Measurements from ENCODE around the gene JAKMIP3. TPM values are rescaled to one million over a fixed set of nuclear protein-coding genes. Genes with fewer than 3 reads are reported as not detected.

JAKMIP3 gene
- total RNA-seq, 1 experiment from 2014 or later: 2.8 TPM

DNA sequence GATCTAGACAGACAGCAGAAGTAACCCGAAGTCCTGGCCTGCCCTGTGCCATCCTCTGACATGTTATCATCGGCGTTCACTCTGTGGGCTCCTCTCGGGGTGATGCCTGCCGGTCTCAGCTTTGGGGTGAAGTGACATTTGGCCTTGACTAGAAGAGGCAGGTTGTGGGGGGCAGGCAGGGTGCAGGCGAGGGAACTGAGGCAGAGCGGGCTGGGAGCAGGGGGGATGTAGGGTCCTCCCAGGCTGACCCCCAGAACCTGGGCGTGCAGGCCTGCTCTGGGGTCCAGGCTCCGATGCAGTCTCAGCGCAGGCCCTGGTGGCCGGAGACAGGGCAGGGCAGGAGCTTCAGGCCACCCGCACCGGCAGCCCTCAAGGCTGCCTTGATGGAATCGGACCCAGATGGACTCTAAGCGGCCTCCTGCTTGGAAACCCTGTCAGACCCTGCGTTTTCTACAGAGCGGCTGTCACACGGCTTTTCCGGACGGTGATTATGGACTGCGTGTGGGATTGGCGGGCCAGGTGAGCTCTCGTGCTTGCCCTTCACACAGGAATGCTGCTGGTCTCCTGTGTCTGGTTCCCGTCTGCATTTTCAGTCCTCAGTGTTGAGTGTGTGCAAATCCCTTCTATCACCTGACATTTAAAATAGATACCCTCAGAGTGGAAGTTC is 842 bp upstream of the JAKMIP3 start:
- H3K27me3 ChIP-seq (replicated peaks; ENCODE audit: insufficient read depth, low read depth, low read length, poor library complexity): no peaks in the 10 kb centered on the region
- H3K27ac ChIP-seq (ENCODE audit: low read depth, low read length, poor library complexity, severe bottlenecking): no peak overlapping the region
- ChIA-PET CTCF (no interaction called here), POLR2A (ENCODE audit: low non-redundant PET) (interaction anchor here (0.6 kb wide), 1 partner anchor 9 kb away, joined by 3 read pairs; no protein-coding TSS in a partner anchor)
- H3K4me1 ChIP-seq (ENCODE audit: insufficient read depth, low read length, poor library complexity, severe bottlenecking): peaks cover 9% of the 10 kb centered on the region
- no peak for TF ChIP-seq EZH2 (IDR thresholded peaks at IDR 0.05; ENCODE audit: borderline replicate concordance, low read depth, low read length, poor library complexity, severe bottlenecking)
- TF ChIP-seq, protein P1, sequence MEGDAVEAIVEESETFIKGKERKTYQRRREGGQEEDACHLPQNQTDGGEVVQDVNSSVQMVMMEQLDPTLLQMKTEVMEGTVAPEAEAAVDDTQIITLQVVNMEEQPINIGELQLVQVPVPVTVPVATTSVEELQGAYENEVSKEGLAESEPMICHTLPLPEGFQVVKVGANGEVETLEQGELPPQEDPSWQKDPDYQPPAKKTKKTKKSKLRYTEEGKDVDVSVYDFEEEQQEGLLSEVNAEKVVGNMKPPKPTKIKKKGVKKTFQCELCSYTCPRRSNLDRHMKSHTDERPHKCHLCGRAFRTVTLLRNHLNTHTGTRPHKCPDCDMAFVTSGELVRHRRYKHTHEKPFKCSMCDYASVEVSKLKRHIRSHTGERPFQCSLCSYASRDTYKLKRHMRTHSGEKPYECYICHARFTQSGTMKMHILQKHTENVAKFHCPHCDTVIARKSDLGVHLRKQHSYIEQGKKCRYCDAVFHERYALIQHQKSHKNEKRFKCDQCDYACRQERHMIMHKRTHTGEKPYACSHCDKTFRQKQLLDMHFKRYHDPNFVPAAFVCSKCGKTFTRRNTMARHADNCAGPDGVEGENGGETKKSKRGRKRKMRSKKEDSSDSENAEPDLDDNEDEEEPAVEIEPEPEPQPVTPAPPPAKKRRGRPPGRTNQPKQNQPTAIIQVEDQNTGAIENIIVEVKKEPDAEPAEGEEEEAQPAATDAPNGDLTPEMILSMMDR (conservative IDR thresholded peaks at IDR 0.05; ENCODE audit: low read depth, low read length): no peak
- intact Hi-C loops (cut with micrococcal nuclease; ENCODE audit: unreplicated experiment): no loop called here
- DNase-seq (ENCODE audit: low spot score): no peak
- no peaks in the 10 kb centered on the region for H3K36me3 ChIP-seq (ENCODE audit: insufficient read depth, low read length, poor library complexity, severe bottlenecking)
- H3K4me3 ChIP-seq (ENCODE audit: low read depth, low read length, poor library complexity, severe bottlenecking): peak overlapping the region; percentile 42
- no peaks in the 10 kb centered on the region for H3K9me3 ChIP-seq (ENCODE audit: low read depth, low read length, poor library complexity, severe bottlenecking)
- no TSS peak for BruUV-seq (replicated peaks)

DNA sequence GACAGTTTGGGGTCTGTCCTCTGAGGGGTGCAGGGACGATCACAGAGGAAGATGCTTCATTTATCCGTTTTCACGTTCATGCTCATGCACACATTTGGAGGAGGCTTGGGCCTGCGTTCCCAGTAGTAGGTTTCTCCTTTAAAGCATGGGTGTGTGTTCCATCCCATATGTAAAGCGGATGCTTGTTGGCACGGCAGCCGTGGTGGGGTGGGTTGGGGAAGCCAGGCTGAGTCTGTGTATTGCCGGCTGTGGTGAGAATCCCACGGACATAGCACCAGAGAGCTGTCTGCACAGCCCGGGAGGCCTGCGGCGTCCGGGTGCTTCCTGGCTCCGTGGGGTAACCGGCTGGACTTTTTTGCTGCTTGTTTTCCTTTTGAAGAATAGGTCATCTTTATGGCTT is 440 bp downstream of the JAKMIP3 start:
- no peak for TF ChIP-seq EZH2 (IDR thresholded peaks at IDR 0.05; ENCODE audit: borderline replicate concordance, low read depth, low read length, poor library complexity, severe bottlenecking)
- TF ChIP-seq, protein P1 (conservative IDR thresholded peaks at IDR 0.05; ENCODE audit: low read depth, low read length): no peak
- H3K27me3 ChIP-seq (replicated peaks; ENCODE audit: insufficient read depth, low read depth, low read length, poor library complexity): no peaks in the 10 kb centered on the region
- BruUV-seq (replicated peaks): TSS peak; percentile 78
- intact Hi-C loops (cut with micrococcal nuclease; ENCODE audit: unreplicated experiment): no loop called here
- H3K27ac ChIP-seq (ENCODE audit: low read depth, low read length, poor library complexity, severe bottlenecking): peak overlapping the region; percentile 53
- H3K36me3 ChIP-seq (ENCODE audit: insufficient read depth, low read length, poor library complexity, severe bottlenecking): no peaks in the 10 kb centered on the region
- CTCF ChIA-PET: no interaction called here
- peak; percentile 21 for DNase-seq (ENCODE audit: low spot score)
- peaks cover 9% of the 10 kb centered on the region for H3K4me1 ChIP-seq (ENCODE audit: insufficient read depth, low read length, poor library complexity, severe bottlenecking)
- peak overlapping the region; percentile 42 for H3K4me3 ChIP-seq (ENCODE audit: low read depth, low read length, poor library complexity, severe bottlenecking)
- no peaks in the 10 kb centered on the region for H3K9me3 ChIP-seq (ENCODE audit: low read depth, low read length, poor library complexity, severe bottlenecking)
- POLR2A ChIA-PET (ENCODE audit: low non-redundant PET): no interaction called here

DNA sequence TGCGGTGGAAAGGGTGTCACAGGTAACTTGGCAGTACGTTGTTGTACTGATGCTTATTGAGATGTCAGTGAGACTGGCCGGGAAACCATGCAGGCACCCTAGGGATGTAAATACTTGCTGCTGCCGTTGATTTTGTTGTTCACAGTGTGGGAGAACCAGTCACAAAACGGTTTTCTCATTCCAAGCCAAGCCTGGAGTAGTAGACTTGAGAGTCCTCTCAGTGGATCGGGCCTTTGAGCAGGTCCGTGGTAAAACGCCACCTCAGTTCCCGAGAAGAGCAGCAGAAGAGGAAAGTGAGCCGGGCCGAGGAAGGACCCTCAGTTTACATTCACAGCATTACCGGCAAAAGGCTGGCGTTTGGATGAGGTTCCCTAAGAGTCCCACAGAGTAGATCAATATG is 1.1 kb downstream of the JAKMIP3 start:
- no peak for TF ChIP-seq EZH2 (IDR thresholded peaks at IDR 0.05; ENCODE audit: borderline replicate concordance, low read depth, low read length, poor library complexity, severe bottlenecking)
- TF ChIP-seq, protein P1 (conservative IDR thresholded peaks at IDR 0.05; ENCODE audit: low read depth, low read length): no peak
- no peak overlapping the region for H3K27ac ChIP-seq (ENCODE audit: low read depth, low read length, poor library complexity, severe bottlenecking)
- no TSS peak for BruUV-seq (replicated peaks)
- peaks cover 9% of the 10 kb centered on the region for H3K4me1 ChIP-seq (ENCODE audit: insufficient read depth, low read length, poor library complexity, severe bottlenecking)
- ChIA-PET CTCF (no interaction called here), POLR2A (ENCODE audit: low non-redundant PET) (no interaction called here)
- intact Hi-C loops (cut with micrococcal nuclease; ENCODE audit: unreplicated experiment): no loop called here
- no peaks in the 10 kb centered on the region for H3K27me3 ChIP-seq (replicated peaks; ENCODE audit: insufficient read depth, low read depth, low read length, poor library complexity)
- H3K36me3 ChIP-seq (ENCODE audit: insufficient read depth, low read length, poor library complexity, severe bottlenecking): no peaks in the 10 kb centered on the region
- H3K4me3 ChIP-seq (ENCODE audit: low read depth, low read length, poor library complexity, severe bottlenecking): no peak overlapping the region
- DNase-seq (ENCODE audit: low spot score): no peak
- H3K9me3 ChIP-seq (ENCODE audit: low read depth, low read length, poor library complexity, severe bottlenecking): no peaks in the 10 kb centered on the region

Measured in A673 (cell line).